Neural progenitor cell (in vitro differentiated cells): Measurements from ENCODE around the gene GMPPB. TPM values are rescaled to one million over a fixed set of nuclear protein-coding genes. Genes with fewer than 3 reads are reported as not detected.

Source experiments
- DNase-seq: peaks from one replicate; pipeline ENCODE4 v3.0.0-alpha.2; 2016; ENCODE audit warnings: low spot score
- H2AFZ ChIP-seq: fragments of 200-600 bp; sonication (generic); replicated peaks from 2 replicates; pipeline ENCODE4 v1.6.1; 2016; ENCODE audit warnings: antibody characterized with exemption
- H3F3A ChIP-seq: fragments of 200-600 bp; sonication (generic); 2 replicates; pipeline ENCODE4 v1.6.1; 2016; ENCODE audit warnings: antibody characterized with exemption, low read depth
- H3K27ac ChIP-seq: fragments of 200-600 bp; sonication (generic); 2 replicates; pipeline ENCODE4 v1.5.1; 2016; ENCODE audit warnings: mild to moderate bottlenecking
- H3K27me3 ChIP-seq: fragments of 200-600 bp; sonication (generic); 2 replicates; pipeline ENCODE4 v1.6.1; 2016; ENCODE audit warnings: mild to moderate bottlenecking, moderate library complexity
- H3K36me3 ChIP-seq: fragments of 200-600 bp; sonication (generic); 2 replicates; pipeline ENCODE4 v1.5.1; 2016
- H3K4me1 ChIP-seq: fragments of 200-600 bp; sonication (generic); 2 replicates; pipeline ENCODE4 v1.6.1; 2016; ENCODE audit warnings: mixed run types
- H3K4me2 ChIP-seq: fragments of 200-600 bp; sonication (generic); 2 replicates; pipeline ENCODE4 v1.6.1; 2016
- H3K4me3 ChIP-seq: fragments of 200-600 bp; sonication (generic); 2 replicates; pipeline ENCODE4 v1.5.1; 2016
- H3K79me2 ChIP-seq: fragments of 200-600 bp; sonication (generic); 2 replicates; pipeline ENCODE4 v1.6.1; 2016; ENCODE audit warnings: low read depth
- H3K9ac ChIP-seq: fragments of 200-600 bp; sonication (generic); 2 replicates; pipeline ENCODE4 v1.6.1; 2016
- H3K9me3 ChIP-seq: fragments of 200-600 bp; sonication (generic); 2 replicates; pipeline ENCODE4 v1.5.1; 2016; ENCODE audit warnings: low read depth
- H4K20me1 ChIP-seq: fragments of 200-600 bp; sonication (generic); 2 replicates; pipeline ENCODE4 v1.6.1; 2016; ENCODE audit warnings: low read depth
- H3K27ac Mint-ChIP-seq: 3 replicates; pipeline ENCODE4 v1.8.0; 2021; ENCODE audit warnings: mixed read lengths
- H3K27me3 Mint-ChIP-seq: 2 replicates; pipeline ENCODE4 v1.8.0; 2022; ENCODE audit warnings: low read depth, mild to moderate bottlenecking, inconsistent platforms, moderate library complexity, mixed read lengths; ENCODE audit not compliant: insufficient read depth
- H3K36me3 Mint-ChIP-seq: 3 replicates; pipeline ENCODE4 v1.8.0; 2021; ENCODE audit warnings: mixed read lengths
- H3K4me1 Mint-ChIP-seq: 3 replicates; pipeline ENCODE4 v1.8.0; 2021; ENCODE audit warnings: mixed read lengths
- H3K4me3 Mint-ChIP-seq: 3 replicates; pipeline ENCODE4 v1.8.0; 2021; ENCODE audit warnings: mild to moderate bottlenecking, moderate library complexity, mixed read lengths
- H3K9me3 Mint-ChIP-seq: 3 replicates; pipeline ENCODE4 v1.8.0; 2020; ENCODE audit warnings: mixed read lengths
- CTCF ChIP-seq: fragments of 200-600 bp; sonication (generic); IDR thresholded peaks from 2 replicates; pipeline ENCODE4 v1.5.1; 2017; ENCODE audit warnings: antibody characterized with exemption, mild to moderate bottlenecking
- EZH2 ChIP-seq: fragments of 200-600 bp; sonication (generic); IDR thresholded peaks from 2 replicates; pipeline ENCODE4 v1.6.1; 2017; ENCODE audit warnings: antibody characterized with exemption, mild to moderate bottlenecking, moderate library complexity
- EZH2phosphoT487 ChIP-seq: fragments of 200-600 bp; sonication (generic); IDR thresholded peaks from 2 replicates; pipeline ENCODE4 v1.6.1; 2017; ENCODE audit warnings: antibody characterized with exemption
- total RNA-seq: library from RNA; depleted of rRNA; stranded (reverse); fragments of >200 nt; gene quantifications from 2 replicates; pipeline ENCODE4 v1.2.3, GENCODE V29; 2015; ENCODE audit warnings: low replicate concordance

Gene GMPPB
- total RNA-seq, 1 donor from 2014 or later, result 10.6 TPM

DNA sequence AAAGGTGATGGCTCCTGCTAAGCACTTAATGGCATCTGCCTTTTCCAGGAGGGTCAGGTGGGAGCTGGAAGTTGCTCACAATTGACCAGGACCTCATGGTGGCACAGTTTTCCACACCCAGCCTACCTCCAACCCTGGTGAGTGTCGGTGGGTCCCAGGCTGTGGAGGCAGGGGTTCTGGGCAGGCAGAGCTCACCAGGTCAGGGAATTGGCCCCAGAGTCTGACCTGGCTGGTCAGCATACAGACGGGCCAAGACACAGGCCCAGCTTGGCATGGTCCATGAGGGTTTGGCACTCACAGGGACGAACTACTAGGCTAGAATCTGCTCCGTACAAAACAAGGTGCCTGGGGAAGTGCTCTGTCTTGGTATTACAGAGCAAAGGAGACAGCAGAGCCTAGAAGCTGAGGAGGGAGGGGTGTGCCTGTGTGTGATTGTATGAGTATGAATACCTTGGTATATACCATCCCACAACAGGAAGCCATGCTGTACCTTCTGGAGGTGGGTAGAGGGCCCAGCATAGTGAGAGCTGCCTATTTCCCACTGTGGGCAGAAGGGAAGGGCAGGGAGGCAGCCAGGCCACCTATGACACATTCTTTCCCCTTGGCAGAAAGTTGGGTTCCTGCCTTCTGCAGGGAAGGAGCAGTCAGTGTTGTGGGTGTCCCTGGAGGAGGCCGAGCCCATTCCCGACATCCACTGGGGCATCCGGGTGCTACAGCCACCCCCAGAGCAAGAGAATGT lies 43.1 kb downstream of the GMPPB start:
- H2AFZ ChIP-seq, result no peak overlapping the region
- Mint-ChIP-seq H3K27ac (no peak overlapping the region), H3K27me3 (peaks cover 3% of the 10 kb centered on the region), H3K9me3 (no peaks in the 10 kb centered on the region), H3K36me3 (peaks cover 16% of the 10 kb centered on the region), H3K4me1 (no peaks in the 10 kb centered on the region), H3K4me3 (no peak overlapping the region)
- peaks cover 11% of the 10 kb centered on the region for H3K27me3 ChIP-seq
- H3K9me3 ChIP-seq, result no peaks in the 10 kb centered on the region
- no peaks in the 10 kb centered on the region for H3F3A ChIP-seq
- no peaks in the 10 kb centered on the region for H4K20me1 ChIP-seq
- H3K27ac ChIP-seq, result no peak overlapping the region
- no peaks in the 10 kb centered on the region for H3K79me2 ChIP-seq
- TF ChIP-seq CTCF (no peak), EZH2 (no peak)
- no peaks in the 10 kb centered on the region for H3K4me1 ChIP-seq
- H3K4me2 ChIP-seq, result no peak overlapping the region
- H3K4me3 ChIP-seq, result no peak overlapping the region
- DNase-seq, result no peak
- no peak overlapping the region for H3K9ac ChIP-seq
- H3K36me3 ChIP-seq, result no peaks in the 10 kb centered on the region

GRCh38 chr3:49675912-49676311 lies 47.8 kb downstream of the GMPPB start:
- no peak overlapping the region for H3K27ac Mint-ChIP-seq
- TF ChIP-seq EZH2phosphoT487 (no peak), CTCF (no peak), EZH2 (no peak)
- no peaks in the 10 kb centered on the region for H3K36me3 ChIP-seq
- H4K20me1 ChIP-seq, result peaks cover 21% of the 10 kb centered on the region
- no peak overlapping the region for H2AFZ ChIP-seq
- peaks cover 8% of the 10 kb centered on the region for H3K4me1 ChIP-seq
- peaks cover 17% of the 10 kb centered on the region for H3F3A ChIP-seq
- H3K9me3 Mint-ChIP-seq, result no peaks in the 10 kb centered on the region
- peaks cover 4% of the 10 kb centered on the region for H3K27me3 Mint-ChIP-seq
- H3K36me3 Mint-ChIP-seq, result peaks cover 8% of the 10 kb centered on the region
- no peak overlapping the region for H3K4me3 ChIP-seq
- H3K9ac ChIP-seq, result no peak overlapping the region
- no peak for DNase-seq
- H3K27ac ChIP-seq, result no peak overlapping the region
- H3K79me2 ChIP-seq, result peaks cover 24% of the 10 kb centered on the region
- no peaks in the 10 kb centered on the region for H3K27me3 ChIP-seq
- peaks cover 19% of the 10 kb centered on the region for H3K4me1 Mint-ChIP-seq
- H3K4me2 ChIP-seq, result no peak overlapping the region
- H3K4me3 Mint-ChIP-seq, result peak overlapping the region; percentile 95
- no peaks in the 10 kb centered on the region for H3K9me3 ChIP-seq

GRCh38 chr3:49674497-49674983 lies 49.2 kb downstream of the GMPPB start:
- DNase-seq, result no peak
- Histone ChIP-seq H3K36me3 (no peaks in the 10 kb centered on the region), H3K4me1 (peaks cover 8% of the 10 kb centered on the region), H3F3A (peaks cover 17% of the 10 kb centered on the region), H3K27me3 (no peaks in the 10 kb centered on the region), H4K20me1 (peaks cover 21% of the 10 kb centered on the region), H3K4me3 (peak overlapping the region; percentile 81), H3K9me3 (no peaks in the 10 kb centered on the region), H3K9ac (peak overlapping the region; percentile 46), H2AFZ (no peak overlapping the region), H3K4me2 (peak overlapping the region; percentile 94), H3K27ac (no peak overlapping the region), H3K79me2 (peaks cover 24% of the 10 kb centered on the region)
- Mint-ChIP-seq H3K4me3 (peak overlapping the region; percentile 95), H3K4me1 (peaks cover 19% of the 10 kb centered on the region), H3K27me3 (peaks cover 2% of the 10 kb centered on the region), H3K27ac (no peak overlapping the region), H3K9me3 (no peaks in the 10 kb centered on the region), H3K36me3 (peaks cover 3% of the 10 kb centered on the region)
- TF ChIP-seq EZH2phosphoT487 (no peak), CTCF (no peak), EZH2 (no peak)
